HUES6 (cell line): Measurements from ENCODE around the gene ENAH.
A peak's percentile ranks its signal among the peaks of the same experiment; 100 is the strongest.

ENCODE experiments used
- H3K27ac ChIP-seq: 2 replicates; pipeline ENCODE4 v1.7.0; 2013; ENCODE audit warnings: low read depth, mild to moderate bottlenecking, low read length, inconsistent platforms
- H3K27me3 ChIP-seq: 2 replicates; pipeline ENCODE4 v1.6.1; 2013; ENCODE audit warnings: low read length; ENCODE audit not compliant: control insufficient read depth, insufficient read depth
- H3K36me3 ChIP-seq: 2 replicates; pipeline ENCODE4 v1.6.1; 2013; ENCODE audit warnings: low read length; ENCODE audit not compliant: control insufficient read depth, insufficient read depth
- H3K4me1 ChIP-seq: 2 replicates; pipeline ENCODE4 v1.6.1; 2013; ENCODE audit warnings: low read length; ENCODE audit not compliant: control insufficient read depth, insufficient read depth
- H3K4me3 ChIP-seq: 2 replicates; pipeline ENCODE4 v1.5.1; 2013; ENCODE audit warnings: low read depth, low read length
- H3K9ac ChIP-seq: one replicate; pipeline ENCODE4 v1.6.1; 2013; ENCODE audit warnings: mild to moderate bottlenecking, low read length
- H3K9me3 ChIP-seq: 2 replicates; pipeline ENCODE4 v1.6.1; 2013; ENCODE audit warnings: low read depth, low read length; ENCODE audit not compliant: control insufficient read depth, insufficient read depth

Gene ENAH

GRCh38 chr1:225451340-225451739 lies 201.6 kb downstream of the ENAH start:
- no peaks in the 10 kb centered on the region for H3K27me3 ChIP-seq
- no peaks in the 10 kb centered on the region for H3K9me3 ChIP-seq
- H3K9ac ChIP-seq, result no peak overlapping the region
- no peak overlapping the region for H3K27ac ChIP-seq
- peaks cover 17% of the 10 kb centered on the region for H3K4me1 ChIP-seq
- no peaks in the 10 kb centered on the region for H3K36me3 ChIP-seq
- H3K4me3 ChIP-seq, result no peak overlapping the region

GRCh38 chr1:225450491-225451191 lies 202.3 kb downstream of the ENAH start:
- Histone ChIP-seq H3K9ac (no peak overlapping the region), H3K27ac (no peak overlapping the region), H3K36me3 (no peaks in the 10 kb centered on the region), H3K4me1 (peaks cover 24% of the 10 kb centered on the region), H3K9me3 (no peaks in the 10 kb centered on the region), H3K4me3 (no peak overlapping the region), H3K27me3 (no peaks in the 10 kb centered on the region)

- Histone ChIP-seq H3K36me3 (no peaks in the 10 kb centered on the region), H3K27me3 (no peaks in the 10 kb centered on the region), H3K4me1 (peaks cover 25% of the 10 kb centered on the region), H3K4me3 (no peak overlapping the region), H3K9ac (no peak overlapping the region), H3K27ac (no peak overlapping the region), H3K9me3 (no peaks in the 10 kb centered on the region)
Observed at GRCh38 chr1:225449774-225450173, 203.1 kb downstream of the ENAH start.

- Histone ChIP-seq H3K27me3 (no peaks in the 10 kb centered on the region), H3K36me3 (no peaks in the 10 kb centered on the region), H3K9me3 (no peaks in the 10 kb centered on the region), H3K4me1 (peaks cover 25% of the 10 kb centered on the region), H3K4me3 (no peak overlapping the region), H3K9ac (no peak overlapping the region), H3K27ac (no peak overlapping the region)
Observed at GRCh38 chr1:225449261-225449660, 203.7 kb downstream of the ENAH start.

- H3K36me3 ChIP-seq, result no peaks in the 10 kb centered on the region
- no peaks in the 10 kb centered on the region for H3K9me3 ChIP-seq
- H3K4me3 ChIP-seq, result no peak overlapping the region
- no peaks in the 10 kb centered on the region for H3K27me3 ChIP-seq
- H3K27ac ChIP-seq, result no peak overlapping the region
- peaks cover 25% of the 10 kb centered on the region for H3K4me1 ChIP-seq
- H3K9ac ChIP-seq, result no peak overlapping the region
Observed at GRCh38 chr1:225448146-225448805, 204.6 kb downstream of the ENAH start.

- Histone ChIP-seq H3K27me3 (no peaks in the 10 kb centered on the region), H3K27ac (no peak overlapping the region), H3K4me3 (no peak overlapping the region), H3K36me3 (no peaks in the 10 kb centered on the region), H3K9me3 (no peaks in the 10 kb centered on the region), H3K4me1 (peaks cover 25% of the 10 kb centered on the region), H3K9ac (no peak overlapping the region)
Observed at GRCh38 chr1:225447650-225448089, 205.3 kb downstream of the ENAH start.

GRCh38 chr1:225446981-225447615 lies 205.8 kb downstream of the ENAH start:
- no peak overlapping the region for H3K27ac ChIP-seq
- peak overlapping the region; percentile 11 for H3K9ac ChIP-seq
- H3K36me3 ChIP-seq, result no peaks in the 10 kb centered on the region
- no peaks in the 10 kb centered on the region for H3K27me3 ChIP-seq
- H3K4me1 ChIP-seq, result peaks cover 25% of the 10 kb centered on the region
- H3K9me3 ChIP-seq, result no peaks in the 10 kb centered on the region
- H3K4me3 ChIP-seq, result no peak overlapping the region

- Histone ChIP-seq H3K9ac (peak overlapping the region; percentile 11), H3K27me3 (no peaks in the 10 kb centered on the region), H3K27ac (no peak overlapping the region), H3K4me3 (no peak overlapping the region), H3K4me1 (peaks cover 25% of the 10 kb centered on the region), H3K36me3 (no peaks in the 10 kb centered on the region), H3K9me3 (no peaks in the 10 kb centered on the region)
Observed at GRCh38 chr1:225446595-225446960, 206.3 kb downstream of the ENAH start.

GRCh38 chr1:225445639-225446594 lies 207.0 kb downstream of the ENAH start:
- H3K4me3 ChIP-seq, result no peak overlapping the region
- H3K4me1 ChIP-seq, result peaks cover 25% of the 10 kb centered on the region
- no peaks in the 10 kb centered on the region for H3K27me3 ChIP-seq
- H3K9ac ChIP-seq, result no peak overlapping the region
- H3K27ac ChIP-seq, result no peak overlapping the region
- no peaks in the 10 kb centered on the region for H3K9me3 ChIP-seq
- H3K36me3 ChIP-seq, result no peaks in the 10 kb centered on the region

- H3K9ac ChIP-seq, result no peak overlapping the region
Observed at GRCh38 chr1:225442123-225442505, 210.8 kb downstream of the ENAH start.

More at GRCh38 chr1:225442123-225442505, 210.8 kb downstream of the ENAH start:
- Histone ChIP-seq H3K9me3 (no peaks in the 10 kb centered on the region), H3K27me3 (no peaks in the 10 kb centered on the region), H3K36me3 (no peaks in the 10 kb centered on the region), H3K4me1 (peaks cover 16% of the 10 kb centered on the region), H3K27ac (no peak overlapping the region), H3K4me3 (no peak overlapping the region)
